ENCODE data around the gene AP2A2.
A peak's percentile ranks its signal among the peaks of the same experiment; 100 is the strongest.
"Not testable (repeated sequence)": the region's sequence is repeated elsewhere in the genome, so short reads cannot be mapped to it uniquely, and the experiment has no call there.

The AP2A2 gene

GRCh38 chr11:975376-975775 lies 49.7 kb downstream of the AP2A2 start:
- DNase-seq: not testable (repeated sequence)

GRCh38 chr11:975827-976226 lies 50.2 kb downstream of the AP2A2 start:
- DNase-seq: peak; percentile 32 to 59 (median 50)

- no peak for DNase-seq
Observed at GRCh38 chr11:976431-977160, 50.9 kb downstream of the AP2A2 start.

DNA sequence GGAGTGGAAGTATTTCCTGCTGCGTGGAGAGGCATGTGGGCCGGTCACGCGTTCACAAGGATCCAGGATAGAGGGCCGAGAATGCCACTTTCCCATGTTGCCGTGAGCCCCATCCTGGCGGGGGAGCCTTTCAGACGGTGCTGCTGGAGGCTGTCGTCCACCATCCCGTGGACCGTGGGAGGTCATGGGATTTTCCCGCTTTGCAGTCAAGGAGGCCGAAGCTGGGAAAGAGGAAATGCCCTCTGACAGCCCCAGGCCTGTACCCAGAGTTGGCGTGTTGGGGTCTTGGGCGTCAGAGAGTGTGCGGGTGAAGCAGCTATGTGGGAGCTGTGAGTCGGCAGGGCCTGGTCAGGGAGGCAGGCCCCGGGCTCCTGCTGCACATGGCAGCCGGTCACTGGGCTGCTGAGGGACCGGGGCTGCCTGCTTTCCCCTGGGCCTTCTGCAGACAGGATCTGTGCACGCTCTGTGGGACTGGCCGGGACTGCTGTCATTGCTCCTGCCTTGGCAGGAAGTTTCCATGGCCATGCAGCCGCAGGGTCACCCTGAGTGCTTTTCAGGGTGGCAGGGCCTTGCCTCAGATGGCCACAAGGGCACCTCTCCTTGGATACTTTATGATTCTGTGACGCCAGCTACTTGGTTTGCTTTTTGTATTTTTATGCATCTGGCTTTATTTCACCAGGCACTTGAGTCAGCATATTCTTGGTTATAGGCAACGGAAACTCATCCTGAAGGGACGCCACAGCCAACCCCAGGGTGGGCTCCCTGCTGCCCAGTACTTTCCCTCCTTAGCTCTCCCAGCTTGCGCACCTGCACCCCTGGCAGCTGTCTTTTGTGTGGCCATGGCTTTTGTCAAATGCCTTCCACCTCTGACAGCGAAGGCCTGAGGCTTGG lies 52.4 kb downstream of the AP2A2 start:
- DNase-seq: peak in 1 of 4 experiments; percentile 25

DNA sequence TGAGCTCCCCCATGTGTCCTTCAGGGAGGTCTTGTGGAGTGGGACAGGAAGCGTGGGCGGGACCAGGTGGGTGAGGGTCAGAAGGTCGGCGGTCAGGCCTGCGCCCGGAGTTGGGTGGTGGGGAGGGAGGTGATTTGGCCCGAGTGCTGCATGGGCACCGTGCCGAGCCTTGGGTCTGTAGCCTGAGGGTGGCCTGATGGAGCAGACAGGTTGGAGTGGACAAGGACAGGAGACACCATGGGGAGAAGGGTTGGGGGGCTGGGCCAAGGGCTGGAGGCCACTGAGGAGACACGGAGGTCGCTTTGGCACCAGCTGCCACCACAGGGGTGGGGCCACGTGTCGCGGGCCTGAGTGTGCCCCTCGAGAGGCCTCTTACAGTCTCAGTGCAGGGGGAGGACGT lies 53.1 kb downstream of the AP2A2 start:
- no peak for DNase-seq

- DNase-seq: no peak
Observed at GRCh38 chr11:980438-981357, 55.0 kb downstream of the AP2A2 start.

- no peak for DNase-seq
Observed at GRCh38 chr11:981764-982163, 56.1 kb downstream of the AP2A2 start.

GRCh38 chr11:984546-984945 lies 58.9 kb downstream of the AP2A2 start:
- no peak for DNase-seq

DNA sequence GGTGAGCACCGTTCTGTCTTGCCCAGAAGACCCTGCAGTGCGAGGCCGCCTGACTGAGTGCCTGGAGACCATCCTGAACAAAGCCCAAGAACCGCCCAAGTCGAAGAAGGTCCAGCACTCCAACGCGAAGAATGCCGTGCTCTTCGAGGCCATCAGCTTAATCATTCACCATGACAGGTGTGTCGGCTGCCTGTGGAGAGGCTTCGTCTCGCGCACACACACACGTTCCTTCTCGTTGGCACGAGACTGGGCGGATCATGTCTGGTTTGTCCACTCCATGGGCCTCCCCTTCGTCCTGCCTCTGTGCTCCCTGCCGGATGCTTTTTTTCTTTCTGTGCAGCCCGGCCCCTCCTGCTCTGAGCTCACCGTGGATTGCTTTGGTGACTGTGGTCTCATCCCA lies 59.7 kb downstream of the AP2A2 start:
- DNase-seq: no peak

GRCh38 chr11:985848-986247 lies 60.2 kb downstream of the AP2A2 start:
- no peak for DNase-seq

DNA sequence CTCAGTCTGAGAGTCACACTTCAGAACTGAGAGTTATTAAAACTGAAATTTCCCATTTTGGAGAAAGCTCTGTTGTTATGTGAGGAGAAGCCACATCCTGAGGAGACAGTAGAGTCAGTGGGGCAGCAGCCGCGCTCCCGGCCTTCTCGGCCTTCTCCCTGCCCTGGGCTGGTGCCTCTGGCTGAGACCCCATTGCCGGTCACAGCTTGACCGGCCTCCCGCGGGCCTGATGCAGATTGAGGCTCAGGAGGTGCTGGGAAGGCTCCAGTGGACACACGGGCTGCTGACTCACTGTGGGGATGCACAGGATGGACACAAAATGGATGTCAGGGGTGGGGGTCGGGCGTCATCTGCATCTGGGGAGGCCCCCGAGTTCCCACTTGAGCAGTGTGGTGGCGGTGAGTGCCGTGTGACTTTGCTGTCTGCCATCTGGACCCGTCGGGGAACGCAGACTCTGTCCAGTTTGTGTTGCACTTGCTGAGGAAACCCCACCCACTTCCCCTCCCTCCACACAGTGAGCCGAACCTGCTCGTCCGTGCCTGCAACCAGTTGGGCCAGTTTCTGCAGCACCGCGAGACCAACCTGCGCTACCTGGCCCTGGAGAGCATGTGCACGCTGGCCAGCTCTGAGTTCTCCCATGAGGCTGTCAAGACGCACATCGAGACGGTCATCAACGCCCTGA lies 60.7 kb downstream of the AP2A2 start:
- no peak for DNase-seq

GRCh38 chr11:986952-987305 lies 61.3 kb downstream of the AP2A2 start:
- no peak for DNase-seq

- DNase-seq: no peak
Observed at GRCh38 chr11:987671-988070, 62.0 kb downstream of the AP2A2 start.

GRCh38 chr11:990101-990500 lies 64.4 kb downstream of the AP2A2 start:
- no peak for DNase-seq

DNA sequence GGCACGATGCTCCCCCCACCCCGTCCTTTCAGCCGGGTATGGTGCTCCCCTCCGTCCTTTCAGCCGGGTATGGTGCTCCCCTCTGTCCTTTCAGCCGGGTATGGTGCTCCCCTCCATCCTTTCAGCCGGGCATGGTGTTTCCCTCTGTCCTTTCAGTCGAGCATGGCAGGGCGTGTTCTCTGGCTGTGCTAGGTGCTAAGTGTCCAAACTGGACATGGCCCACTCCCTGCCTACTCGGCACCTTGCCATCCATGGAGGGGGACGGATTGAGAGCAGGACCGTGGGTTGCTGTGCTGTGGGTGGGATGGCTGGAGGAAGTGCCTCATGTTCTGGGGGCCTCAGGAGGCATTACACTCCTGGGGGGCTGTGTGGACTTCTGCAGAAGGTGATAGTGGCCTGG lies 65.4 kb downstream of the AP2A2 start:
- DNase-seq: no peak

DNA sequence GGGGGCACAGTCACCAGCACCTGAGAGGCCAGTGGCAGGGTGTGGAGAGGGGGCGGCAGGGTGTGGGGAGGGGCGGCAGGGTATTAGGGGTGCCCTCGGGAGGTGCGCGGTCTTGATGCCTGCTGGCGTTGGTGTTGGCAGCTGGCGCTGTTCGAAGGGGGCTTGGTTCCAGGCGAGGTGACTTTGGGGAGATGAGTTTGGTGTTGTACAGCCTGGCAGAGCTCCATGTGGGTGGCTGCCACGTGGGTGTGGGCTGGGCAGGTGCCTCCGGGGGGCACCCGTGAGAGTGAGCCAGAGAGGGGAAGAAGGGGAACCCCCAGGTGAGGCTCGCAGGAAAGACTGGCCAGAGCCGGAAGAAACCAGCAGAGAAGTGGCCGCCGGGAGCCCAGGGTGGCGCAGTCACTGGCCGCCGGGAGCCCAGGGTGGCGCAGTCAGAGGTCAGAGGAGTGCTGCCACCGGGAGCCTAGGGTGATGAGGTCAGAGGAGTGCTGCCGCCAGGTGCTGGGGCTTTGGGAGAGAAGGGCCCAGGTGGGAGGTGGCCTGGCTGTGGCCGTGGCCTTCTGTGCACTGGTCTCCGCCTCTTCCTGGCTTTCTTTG lies 66.1 kb downstream of the AP2A2 start:
- no peak for DNase-seq

GRCh38 chr11:992577-992976 lies 66.9 kb downstream of the AP2A2 start:
- DNase-seq: no peak

DNA sequence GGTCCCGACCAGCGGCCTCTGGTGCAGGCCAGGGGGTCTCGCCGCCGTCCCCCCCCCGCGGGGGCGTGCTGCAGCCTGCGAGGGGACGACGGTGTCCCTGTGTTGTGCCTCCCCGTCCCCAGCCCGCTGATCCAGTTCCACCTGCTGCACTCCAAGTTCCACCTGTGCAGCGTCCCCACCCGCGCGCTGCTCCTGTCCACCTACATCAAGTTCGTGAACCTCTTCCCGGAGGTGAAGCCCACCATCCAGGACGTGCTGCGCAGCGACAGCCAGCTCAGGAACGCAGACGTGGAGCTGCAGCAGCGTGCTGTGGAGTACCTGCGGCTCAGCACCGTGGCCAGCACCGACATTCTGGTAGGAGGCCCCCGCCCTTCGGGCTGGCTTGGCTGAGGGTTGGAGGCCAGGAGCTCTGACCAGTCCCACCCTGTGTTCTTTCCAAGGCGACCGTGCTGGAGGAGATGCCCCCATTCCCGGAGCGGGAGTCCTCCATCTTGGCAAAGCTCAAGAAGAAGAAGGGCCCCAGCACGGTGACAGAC lies 68.0 kb downstream of the AP2A2 start:
- no peak for DNase-seq

DNA sequence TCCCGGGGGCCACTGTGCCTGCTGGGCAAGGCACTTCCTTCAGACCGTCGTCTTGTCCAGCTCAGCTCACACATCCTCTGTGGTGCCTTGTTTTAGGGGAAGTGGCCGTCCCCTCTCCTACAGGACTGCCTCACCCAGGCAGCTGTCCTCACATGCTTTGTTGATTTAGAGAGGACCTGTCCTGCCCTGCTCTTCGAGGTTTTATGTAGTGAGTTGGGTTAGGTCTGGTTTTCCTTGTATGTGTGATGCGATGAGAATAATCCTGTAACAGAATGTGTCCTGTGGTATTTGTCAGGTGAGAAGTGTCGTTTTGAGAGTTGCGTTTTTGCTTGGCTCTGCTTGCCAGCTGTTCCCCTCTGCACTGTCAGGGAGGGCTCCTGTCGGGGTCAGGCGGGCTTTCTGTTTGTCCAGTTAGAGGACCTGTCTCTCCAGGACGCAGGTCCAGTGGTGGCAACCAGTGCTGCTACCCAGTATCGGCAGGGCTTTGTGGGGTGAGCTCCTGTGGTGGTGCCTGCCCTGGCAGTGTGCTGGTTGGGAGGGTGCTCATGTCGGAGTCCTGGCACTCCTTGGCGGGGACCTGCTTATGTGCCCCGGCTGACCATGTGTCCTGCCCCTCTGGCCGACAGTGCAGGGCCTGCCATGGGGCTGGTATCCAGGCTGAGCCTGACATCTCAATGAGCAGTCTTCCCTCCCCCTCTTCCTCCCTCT lies 69.5 kb downstream of the AP2A2 start:
- DNase-seq: peak in 1 of 4 experiments; percentile 29

DNA sequence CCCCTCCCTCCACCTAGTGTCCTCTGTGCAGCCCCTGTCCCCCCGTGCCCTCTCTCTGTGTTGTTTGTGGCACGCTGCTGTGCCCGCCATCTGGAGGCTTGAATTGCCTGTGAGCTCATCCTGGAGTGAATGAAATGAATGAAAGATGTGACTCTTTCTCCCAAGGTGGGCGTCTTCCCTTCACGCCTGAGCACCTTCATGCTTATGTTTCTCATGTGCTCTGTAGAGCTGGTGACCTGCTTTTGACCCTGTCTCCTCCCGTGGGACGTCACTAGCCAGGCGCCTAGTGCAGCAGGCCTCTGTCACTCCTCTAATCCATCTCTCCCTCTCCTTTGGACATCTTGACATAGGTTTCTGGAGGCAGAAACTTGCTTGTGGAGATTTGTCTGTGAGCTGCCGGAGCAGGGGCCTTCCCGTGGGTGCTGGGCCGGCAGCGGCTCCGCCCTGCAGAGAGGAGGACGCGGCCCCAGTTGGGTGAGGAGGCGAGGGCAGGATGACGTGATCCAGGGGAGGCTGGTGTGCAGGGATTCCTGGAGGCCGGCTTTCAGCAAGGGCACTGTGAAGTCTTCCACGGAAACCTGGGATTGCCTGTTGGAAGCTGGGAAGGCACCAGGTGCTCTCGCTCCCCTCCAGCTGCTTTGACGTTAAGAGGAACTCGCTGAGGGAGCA lies 70.2 kb downstream of the AP2A2 start:
- no peak for DNase-seq
